IMR-90 (cell line): ENCODE data around the gene SLC12A4. TPM values are rescaled to one million over a fixed set of nuclear protein-coding genes. Genes with fewer than 3 reads are reported as not detected.

Experiments
- ATAC-seq: fragments of 200-7000 bp; cut with Tn5 transposase; 2 replicates; pipeline ENCODE4 v1.9.1; 2020; ENCODE audit warnings: low read depth, mild to moderate bottlenecking, moderate library complexity
- BruUV-seq: library from RNA; stranded (reverse); fragments of 400-500 nt; replicated peaks from 2 replicates; lab custom pipeline; 2021; lab: Mats Ljungman, UMichigan
- CTCF ChIA-PET: fragments of 300-600 bp; formaldehyde crosslinking; extraction: SDS; loops from one replicate; lab custom pipeline; 2021; ENCODE audit warnings: antibody characterized with exemption; lab: Yijun Ruan, JAX
- POLR2A ChIA-PET: fragments of 300-600 bp; sonication (Branson Sonifier 250); formaldehyde crosslinking; loops from one replicate; lab custom pipeline; 2022; ENCODE audit warnings: antibody characterized with exemption; ENCODE audit not compliant: unreplicated experiment; lab: Charles Lee
- DNase-seq: peaks from one replicate; pipeline ENCODE4 v3.0.0; 2013
- H2AFZ ChIP-seq: replicated peaks from 2 replicates; pipeline ENCODE3; 2013; ENCODE audit warnings: low read length, mild to moderate bottlenecking; ENCODE audit not compliant: poor library complexity
- H2AK5ac ChIP-seq: 2 replicates; pipeline ENCODE4 v1.6.1; 2013; ENCODE audit warnings: low read depth, low read length, inconsistent platforms
- H2AK9ac ChIP-seq: replicated peaks from 2 replicates; pipeline ENCODE3; 2013; ENCODE audit warnings: mild to moderate bottlenecking, low read depth, low read length, moderate library complexity; ENCODE audit not compliant: poor library complexity
- H2BK120ac ChIP-seq: 2 replicates; pipeline ENCODE4 v1.6.1; 2013; ENCODE audit warnings: low read depth, low read length, inconsistent platforms
- H2BK15ac ChIP-seq: 3 replicates; pipeline ENCODE4 v1.6.1; 2013; ENCODE audit warnings: low read depth, low read length, inconsistent platforms
- H2BK20ac ChIP-seq: 2 replicates; pipeline ENCODE4 v1.6.1; 2013; ENCODE audit warnings: low read depth, mild to moderate bottlenecking, inconsistent platforms, low read length, moderate library complexity
- H2BK5ac ChIP-seq: 2 replicates; pipeline ENCODE4 v1.6.1; 2013; ENCODE audit warnings: mild to moderate bottlenecking, low read depth, low read length, inconsistent platforms; ENCODE audit not compliant: poor library complexity, severe bottlenecking
- H3K14ac ChIP-seq: replicated peaks from 2 replicates; pipeline ENCODE4 v1.6.1; 2013; ENCODE audit warnings: low read depth, low read length, inconsistent platforms
- H3K18ac ChIP-seq: 2 replicates; pipeline ENCODE4 v1.6.1; 2013; ENCODE audit warnings: low read depth, low read length, control low read depth
- H3K23ac ChIP-seq: 2 replicates; pipeline ENCODE4 v1.6.1; 2013; ENCODE audit warnings: low read depth, low read length, inconsistent platforms
- H3K27ac ChIP-seq: 2 replicates; pipeline ENCODE4 v1.5.1; 2013; ENCODE audit warnings: mild to moderate bottlenecking, control low read depth, low read length; ENCODE audit not compliant: insufficient read depth
- H3K27me3 ChIP-seq: 2 replicates; pipeline ENCODE4 v1.6.1; 2013; ENCODE audit warnings: low read length; ENCODE audit not compliant: control insufficient read depth, insufficient read depth
- H3K36me3 ChIP-seq: 2 replicates; pipeline ENCODE4 v1.6.1; 2013; ENCODE audit warnings: low read length, mixed read lengths; ENCODE audit not compliant: control insufficient read depth, insufficient read depth
- H3K4ac ChIP-seq: 2 replicates; pipeline ENCODE4 v1.6.1; 2013; ENCODE audit warnings: low read depth, low read length, inconsistent platforms
- H3K4me1 ChIP-seq: 2 replicates; pipeline ENCODE4 v1.6.1; 2013; ENCODE audit warnings: low read length, mixed read lengths; ENCODE audit not compliant: control insufficient read depth, insufficient read depth
- H3K4me2 ChIP-seq: 2 replicates; pipeline ENCODE4 v1.6.1; 2013; ENCODE audit warnings: low read depth, mild to moderate bottlenecking, control low read depth, low read length, moderate library complexity
- H3K4me3 ChIP-seq: 2 replicates; pipeline ENCODE4 v1.5.1; 2013; ENCODE audit warnings: low read depth, mild to moderate bottlenecking, control low read depth, low read length, moderate library complexity; ENCODE audit not compliant: insufficient read depth
- H3K56ac ChIP-seq: 2 replicates; pipeline ENCODE4 v1.6.1; 2013; ENCODE audit warnings: low read length, inconsistent platforms; ENCODE audit not compliant: insufficient read depth; ENCODE audit errors: extremely low read depth
- H3K79me1 ChIP-seq, 2 experiments: 2 replicates each; pipeline ENCODE4 v1.6.1; 2013; ENCODE audit warnings: low read length in 2 of 2, inconsistent platforms in 1 of 2, low read depth in 1 of 2
- H3K9ac ChIP-seq: 2 replicates; pipeline ENCODE4 v1.6.1; 2013; ENCODE audit warnings: low read depth, low read length, control low read depth
- H3K9me1 ChIP-seq: 2 replicates; pipeline ENCODE4 v1.6.1; 2013; ENCODE audit warnings: low read length, inconsistent platforms; ENCODE audit not compliant: insufficient read depth
- H3K9me3 ChIP-seq: 2 replicates; pipeline ENCODE4 v1.6.1; 2013; ENCODE audit warnings: low read length; ENCODE audit not compliant: control insufficient read depth, insufficient read depth
- H4K20me1 ChIP-seq: 2 replicates; pipeline ENCODE4 v1.6.1; 2013; ENCODE audit warnings: low read length, inconsistent platforms; ENCODE audit not compliant: insufficient read depth
- H4K5ac ChIP-seq: 2 replicates; pipeline ENCODE4 v1.6.1; 2013; ENCODE audit warnings: mild to moderate bottlenecking, low read depth, low read length, control low read depth
- H4K8ac ChIP-seq, 2 experiments: 2 replicates each; pipeline ENCODE4 v1.6.1; 2013; ENCODE audit warnings: low read depth in 2 of 2, low read length in 2 of 2, control low read depth in 1 of 2, inconsistent platforms in 1 of 2
- H4K91ac ChIP-seq: 2 replicates; pipeline ENCODE4 v1.6.1; 2013; ENCODE audit warnings: low read depth, low read length, inconsistent platforms; ENCODE audit not compliant: insufficient read depth
- CHD1 ChIP-seq: IDR thresholded peaks from 2 replicates; pipeline ENCODE4 v1.6.1; 2012; ENCODE audit warnings: low read depth, low read length, improper control_type of control experiment
- CTCF ChIP-seq: conservative IDR thresholded peaks from 2 replicates; pipeline ENCODE4 v1.5.1; 2012; ENCODE audit warnings: mild to moderate bottlenecking, low read depth, low read length, improper control_type of control experiment
- FOS ChIP-seq: fragments of 150-350 bp; IDR thresholded peaks from 2 replicates; pipeline ENCODE4 v1.6.1; 2016; ENCODE audit warnings: low read depth, low read length
- MAZ ChIP-seq: IDR thresholded peaks from 2 replicates; pipeline ENCODE4 v1.6.1; 2012; ENCODE audit warnings: low read depth, mild to moderate bottlenecking, low read length, improper control_type of control experiment, moderate library complexity, borderline replicate concordance
- RCOR1 ChIP-seq: IDR thresholded peaks from 2 replicates; pipeline ENCODE4 v1.6.1; 2012; ENCODE audit warnings: mild to moderate bottlenecking, low read length, improper control_type of control experiment; ENCODE audit not compliant: insufficient replicate concordance
- RFX5 ChIP-seq: IDR thresholded peaks from 2 replicates; pipeline ENCODE4 v1.8.0; 2012; ENCODE audit warnings: low read depth, mild to moderate bottlenecking, low read length, moderate library complexity
- SMC3 ChIP-seq: fragments of 150-350 bp; IDR thresholded peaks from 2 replicates; pipeline ENCODE4 v1.6.1; 2016; ENCODE audit warnings: low read depth, mild to moderate bottlenecking, antibody characterized with exemption, low read length, moderate library complexity
- WGBS, 2 experiments: methylation state at CpG; one replicate each; pipeline versions ENCODE4 v1.1.5 to v1.1.7; 2013; ENCODE audit warnings: missing lambda C conversion rate in 2 of 2; ENCODE audit not compliant: insufficient read length in 1 of 2; ENCODE audit errors: extremely low coverage in 2 of 2; 5-methylcytosine and 5-hydroxymethylcytosine counted together
- dilution Hi-C: fragments of 300-500 bp; cut with HindIII; formaldehyde crosslinking; loops from one replicate; pipeline ENCODE4 v1.14.3; 2018; ENCODE audit warnings: low sequenced_read_pairs; ENCODE audit not compliant: unreplicated experiment
- in situ Hi-C: fragments of 300-500 bp; cut with MboI; formaldehyde crosslinking; loops from 3 replicates; pipeline ENCODE4 v1.14.3; 2019; ENCODE audit warnings: low sequenced_read_pairs, inconsistent platforms, mixed read lengths
- intact Hi-C: fragments of 100-400 bp; cut with micrococcal nuclease; formaldehyde crosslinking; loops from 2 replicates; pipeline ENCODE4 v1.10.0; 2022
- polyA plus RNA-seq, 3 experiments: library from polyadenylated mRNA; depleted of rRNA; stranded (reverse); fragments of >200 nt; gene quantifications; 2 replicates each; pipeline ENCODE4 v1.2.3, GENCODE V29; 2012; ENCODE audit warnings: low replicate concordance in 1 of 3
- total RNA-seq: library from RNA; depleted of rRNA; stranded (reverse); fragments of >200 nt; gene quantifications from 2 replicates; pipeline ENCODE4 v1.2.3, GENCODE V29; 2012
- TF ChIP-seq, protein P1 (sequence below): fragments of 150-350 bp; IDR thresholded peaks from 2 replicates; pipeline ENCODE4 v1.6.1; 2016; ENCODE audit warnings: low read depth, mild to moderate bottlenecking, low read length, moderate library complexity, borderline replicate concordance

SLC12A4 gene
- total and polyA plus RNA-seq, 2 of the 4 experiments (the other 2 are of a cell fraction) = 36.6 to 132 TPM

- Histone ChIP-seq H2BK120ac (no peak overlapping the region), H3K27ac (no peak overlapping the region), H3K27me3 (no peaks in the 10 kb centered on the region), H3K9ac (no peak overlapping the region), H3K9me1 (peaks cover 12% of the 10 kb centered on the region), H3K4ac (no peak overlapping the region), H4K20me1 (peaks cover 4% of the 10 kb centered on the region; the same call in 1 of the 2 replicates), H3K14ac (no peak overlapping the region), H3K36me3 (peaks cover 15% of the 10 kb centered on the region), H2BK20ac (no peak overlapping the region), H4K91ac (no peak overlapping the region), H3K23ac (no peak overlapping the region; the same call in 1 of the 2 replicates), H2AK9ac (no peak overlapping the region), H3K79me1 (peaks cover 9 to 35% of the 10 kb centered on the region in 2 experiments; a peak in 3 of 4 replicates), H3K56ac (no peak overlapping the region), H3K4me3 (no peak overlapping the region), H4K5ac (no peak overlapping the region), H3K4me2 (no peak overlapping the region), H2BK15ac (no peak overlapping the region), H2AFZ (no peak overlapping the region), H2BK5ac (no peak overlapping the region), H3K9me3 (no peaks in the 10 kb centered on the region), H3K18ac (no peak overlapping the region), H2AK5ac (no peak overlapping the region), H3K4me1 (peaks cover 11% of the 10 kb centered on the region), H4K8ac (no peak overlapping the region)
- POLR2A ChIA-PET = no interaction called here
- CTCF ChIA-PET = interaction anchor here (0.6 kb wide), 1 partner anchor 213 kb away, joined by 3 read pairs; no protein-coding TSS in a partner anchor
- no TSS peak for BruUV-seq
- TF ChIP-seq CTCF = no peak
- no peak for TF ChIP-seq MAZ
- no peak for TF ChIP-seq SMC3
- no peak for TF ChIP-seq RCOR1
- no peak for TF ChIP-seq CHD1
- no peak for TF ChIP-seq FOS
- TF ChIP-seq, protein P1, sequence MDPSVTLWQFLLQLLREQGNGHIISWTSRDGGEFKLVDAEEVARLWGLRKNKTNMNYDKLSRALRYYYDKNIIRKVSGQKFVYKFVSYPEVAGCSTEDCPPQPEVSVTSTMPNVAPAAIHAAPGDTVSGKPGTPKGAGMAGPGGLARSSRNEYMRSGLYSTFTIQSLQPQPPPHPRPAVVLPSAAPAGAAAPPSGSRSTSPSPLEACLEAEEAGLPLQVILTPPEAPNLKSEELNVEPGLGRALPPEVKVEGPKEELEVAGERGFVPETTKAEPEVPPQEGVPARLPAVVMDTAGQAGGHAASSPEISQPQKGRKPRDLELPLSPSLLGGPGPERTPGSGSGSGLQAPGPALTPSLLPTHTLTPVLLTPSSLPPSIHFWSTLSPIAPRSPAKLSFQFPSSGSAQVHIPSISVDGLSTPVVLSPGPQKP = no peak
- no peak for TF ChIP-seq RFX5
- ATAC-seq = no peak
- intact Hi-C loops = no loop called here
- DNase-seq = no peak
- WGBS, 2 experiments = 79% methylated on average over 4 of the region's 7 CpGs; no CpG with 5 or more reads in 1 of the 2 experiments
- dilution Hi-C loops = no loop called here
- in situ Hi-C loops = loop anchor here (25.0 kb wide), 1 partner anchor 397 kb away; the partner anchor contains the start of gene RIPOR1
These were observed 34.6 kb downstream of the SLC12A4 start for GRCh38 chr16:67933805-67934204.
